SK-N-MC (cell line): Measurements from ENCODE around the gene FSD1.

Experiments
- EZH2 ChIP-seq: fragments of 200-600 bp; sonication (generic); IDR thresholded peaks from one replicate; pipeline ENCODE4 v1.6.1; 2017; ENCODE audit warnings: antibody characterized with exemption
- FOXP2 ChIP-seq: optimal IDR thresholded peaks from 2 replicates; pipeline ENCODE3; 2011; ENCODE audit warnings: mild to moderate bottlenecking, moderate library complexity; ENCODE audit not compliant: insufficient read depth; ENCODE audit errors: extremely low read length, control extremely low read depth
- POLR2AphosphoS5 ChIP-seq: IDR thresholded peaks from 2 replicates; pipeline ENCODE4 v1.6.1; 2012; ENCODE audit warnings: mild to moderate bottlenecking, low read depth, low read length, borderline replicate concordance

- TF ChIP-seq EZH2 (no peak), POLR2AphosphoS5 (no peak), FOXP2 (no peak)
Observed at GRCh38 chr19:4258181-4258580, 46.2 kb upstream of the FSD1 start.
